ENCODE measurements around the gene SMAD3. TPM values are rescaled to one million over a fixed set of nuclear protein-coding genes. Genes with fewer than 3 reads are reported as not detected.

SMAD3 gene
- total RNA-seq, 1 experiment from 2014 or later: 89.2 TPM

- RAD21 ChIA-PET (ENCODE audit: low non-redundant PET in 1 of 2, low total read pairs in 2 of 2, uncharacterized antibody in 2 of 2, unreplicated experiment in 2 of 2): no interaction called here
- DNase-seq (ENCODE audit: low read depth, low spot score) (no peak), ATAC-seq (no peak)
- H2AFZ ChIP-seq (ENCODE audit: low read depth, low read length, poor library complexity, severe bottlenecking): no peak overlapping the region
- H3K27me3 ChIP-seq (ENCODE audit: insufficient read depth, low read length): no peaks in the 10 kb centered on the region
- H3K9me2 ChIP-seq (ENCODE audit: insufficient read depth): no peaks in the 10 kb centered on the region
- no peaks in the 10 kb centered on the region for H3K36me3 ChIP-seq (ENCODE audit: control insufficient read depth in 1 of 2, insufficient read depth in 2 of 2, low read length in 2 of 2)
- H3K27ac ChIP-seq (ENCODE audit: low read depth, low read length): no peak overlapping the region
- no peak overlapping the region for H3K4me3 ChIP-seq (replicated peaks in 1 of 2; ENCODE audit: low read depth in 1 of 2, low read length in 2 of 2)
- intact Hi-C loops (cut with micrococcal nuclease): no loop called here
- no peaks in the 10 kb centered on the region for H3K79me2 ChIP-seq (ENCODE audit: insufficient read depth, low read length)
- peaks cover 9 to 53% of the 10 kb centered on the region in 2 experiments; a peak in 3 of 4 replicates for H3K4me1 ChIP-seq (ENCODE audit: control insufficient read depth in 1 of 2, insufficient read depth in 2 of 2, low read length in 2 of 2)
- POLR2A ChIA-PET: no interaction called here
- H3K4me2 ChIP-seq (ENCODE audit: low read length): no peak overlapping the region
- H4K20me1 ChIP-seq (ENCODE audit: insufficient read depth): no peaks in the 10 kb centered on the region
- H3K9me3 ChIP-seq (ENCODE audit: control insufficient read depth in 1 of 2, insufficient read depth in 1 of 2, low read depth in 1 of 2, low read length in 2 of 2): no peaks in the 10 kb centered on the region
- H3K9ac ChIP-seq (ENCODE audit: low read length): no peak overlapping the region
- CTCF ChIA-PET: no interaction called here
- TSS peak; percentile 24 for BruUV-seq (replicated peaks)
- no peak for TF ChIP-seq POLR2AphosphoS5 (IDR thresholded peaks at IDR 0.05; ENCODE audit: low read depth, low read length)
- TF ChIP-seq EGR1 (IDR thresholded peaks at IDR 0.05; ENCODE audit: low read depth): no peak
- TF ChIP-seq, protein P1, sequence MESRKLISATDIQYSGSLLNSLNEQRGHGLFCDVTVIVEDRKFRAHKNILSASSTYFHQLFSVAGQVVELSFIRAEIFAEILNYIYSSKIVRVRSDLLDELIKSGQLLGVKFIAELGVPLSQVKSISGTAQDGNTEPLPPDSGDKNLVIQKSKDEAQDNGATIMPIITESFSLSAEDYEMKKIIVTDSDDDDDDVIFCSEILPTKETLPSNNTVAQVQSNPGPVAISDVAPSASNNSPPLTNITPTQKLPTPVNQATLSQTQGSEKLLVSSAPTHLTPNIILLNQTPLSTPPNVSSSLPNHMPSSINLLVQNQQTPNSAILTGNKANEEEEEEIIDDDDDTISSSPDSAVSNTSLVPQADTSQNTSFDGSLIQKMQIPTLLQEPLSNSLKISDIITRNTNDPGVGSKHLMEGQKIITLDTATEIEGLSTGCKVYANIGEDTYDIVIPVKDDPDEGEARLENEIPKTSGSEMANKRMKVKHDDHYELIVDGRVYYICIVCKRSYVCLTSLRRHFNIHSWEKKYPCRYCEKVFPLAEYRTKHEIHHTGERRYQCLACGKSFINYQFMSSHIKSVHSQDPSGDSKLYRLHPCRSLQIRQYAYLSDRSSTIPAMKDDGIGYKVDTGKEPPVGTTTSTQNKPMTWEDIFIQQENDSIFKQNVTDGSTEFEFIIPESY (IDR thresholded peaks at IDR 0.05; ENCODE audit: extremely low read depth, insufficient replicate concordance, low read length): no peak
- TF ChIP-seq SRF (IDR thresholded peaks at IDR 0.05; ENCODE audit: low read depth): no peak
- no peak for TF ChIP-seq CEBPB (IDR thresholded peaks at IDR 0.05; ENCODE audit: low read depth)
- no peak for TF ChIP-seq FOSL1 (IDR thresholded peaks at IDR 0.05; ENCODE audit: low read depth)
- no peak for TF ChIP-seq TCF7L2 (IDR thresholded peaks at IDR 0.05; ENCODE audit: borderline replicate concordance, extremely low read depth, insufficient read depth, insufficient read length)
- TF ChIP-seq ELF1 (IDR thresholded peaks at IDR 0.05; ENCODE audit: borderline replicate concordance, low read depth): no peak
- no peak for TF ChIP-seq EZH2 (IDR thresholded peaks at IDR 0.05)
- TF ChIP-seq RAD21 (IDR thresholded peaks at IDR 0.05; ENCODE audit: low read depth): no peak
- TF ChIP-seq MAX (IDR thresholded peaks at IDR 0.05): no peak
- TF ChIP-seq YY1 (IDR thresholded peaks at IDR 0.05; ENCODE audit: extremely low read depth, insufficient replicate concordance, low read depth, low read length): no peak
- no peak for TF ChIP-seq ZFX (IDR thresholded peaks at IDR 0.05)
- TF ChIP-seq EZH2phosphoT487 (IDR thresholded peaks at IDR 0.05; ENCODE audit: borderline replicate concordance): no peak
- no peak for TF ChIP-seq SP1 (IDR thresholded peaks at IDR 0.05; ENCODE audit: low read depth)
- no peak for TF ChIP-seq ZNF274 (IDR thresholded peaks at IDR 0.05; ENCODE audit: low read depth, low read length)
- TF ChIP-seq SIN3A (IDR thresholded peaks at IDR 0.05; ENCODE audit: low read depth): no peak
- TF ChIP-seq, protein P2, sequence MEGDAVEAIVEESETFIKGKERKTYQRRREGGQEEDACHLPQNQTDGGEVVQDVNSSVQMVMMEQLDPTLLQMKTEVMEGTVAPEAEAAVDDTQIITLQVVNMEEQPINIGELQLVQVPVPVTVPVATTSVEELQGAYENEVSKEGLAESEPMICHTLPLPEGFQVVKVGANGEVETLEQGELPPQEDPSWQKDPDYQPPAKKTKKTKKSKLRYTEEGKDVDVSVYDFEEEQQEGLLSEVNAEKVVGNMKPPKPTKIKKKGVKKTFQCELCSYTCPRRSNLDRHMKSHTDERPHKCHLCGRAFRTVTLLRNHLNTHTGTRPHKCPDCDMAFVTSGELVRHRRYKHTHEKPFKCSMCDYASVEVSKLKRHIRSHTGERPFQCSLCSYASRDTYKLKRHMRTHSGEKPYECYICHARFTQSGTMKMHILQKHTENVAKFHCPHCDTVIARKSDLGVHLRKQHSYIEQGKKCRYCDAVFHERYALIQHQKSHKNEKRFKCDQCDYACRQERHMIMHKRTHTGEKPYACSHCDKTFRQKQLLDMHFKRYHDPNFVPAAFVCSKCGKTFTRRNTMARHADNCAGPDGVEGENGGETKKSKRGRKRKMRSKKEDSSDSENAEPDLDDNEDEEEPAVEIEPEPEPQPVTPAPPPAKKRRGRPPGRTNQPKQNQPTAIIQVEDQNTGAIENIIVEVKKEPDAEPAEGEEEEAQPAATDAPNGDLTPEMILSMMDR (IDR thresholded peaks at IDR 0.05 in 2 of 3, conservative IDR thresholded peaks at IDR 0.05 in 1 of 3; ENCODE audit: borderline replicate concordance in 1 of 3, insufficient read depth in 1 of 3, low read depth in 2 of 3, low read length in 2 of 3): no peak
Observed at GRCh38 chr15:67031331-67031730, 34.1 kb upstream of the SMAD3 start.
